Natural killer cell (primary cell): ENCODE results near the gene AK1. TPM values are rescaled to one million over a fixed set of nuclear protein-coding genes. Genes with fewer than 3 reads are reported as not detected.
"Not testable (repeated sequence)": the region's sequence is repeated elsewhere in the genome, so short reads cannot be mapped to it uniquely, and the experiment has no call there.

ENCODE experiments used
- ATAC-seq, 3 donors: fragments of 150-1000 bp in 2 of 3; fragments of 200-7000 bp in 1 of 3; cut with Tn5 transposase; 1 replicate in 1 of 3; 2 replicates in 2 of 3; pipeline ENCODE4 v1.10.0; 2021; ENCODE audit warnings: mild to moderate bottlenecking in 2 of 3, moderate library complexity in 2 of 3
- DNase-seq, 2 donors: peaks; one replicate each; pipeline versions ENCODE4 v3.0.0 to v3.0.0-alpha.2; 2013 to 2021; ENCODE audit warnings: mixed read lengths in 1 of 2
- H3K27ac ChIP-seq: one replicate; pipeline ENCODE4 v1.5.1; 2013; ENCODE audit warnings: mild to moderate bottlenecking, low read length
- H3K27me3 ChIP-seq: one replicate; pipeline ENCODE4 v1.6.1; 2013; ENCODE audit warnings: low read length; ENCODE audit not compliant: control insufficient read depth, insufficient read depth
- H3K36me3 ChIP-seq: one replicate; pipeline ENCODE4 v1.6.1; 2013; ENCODE audit warnings: low read length; ENCODE audit not compliant: control insufficient read depth, insufficient read depth
- H3K4me1 ChIP-seq: one replicate; pipeline ENCODE4 v1.6.1; 2013; ENCODE audit warnings: low read length; ENCODE audit not compliant: control insufficient read depth, insufficient read depth
- H3K4me3 ChIP-seq: one replicate; pipeline ENCODE4 v1.5.1; 2013; ENCODE audit warnings: low read length
- H3K9me3 ChIP-seq: one replicate; pipeline ENCODE4 v1.6.1; 2013; ENCODE audit warnings: low read length; ENCODE audit not compliant: control insufficient read depth, insufficient read depth
- H3K27ac Mint-ChIP-seq, 2 donors: one replicate each; pipeline ENCODE4 v1.8.0; 2022; ENCODE audit warnings: mild to moderate bottlenecking in 2 of 2, mixed read lengths in 2 of 2, moderate library complexity in 1 of 2
- H3K27me3 Mint-ChIP-seq, 2 donors: one replicate each; pipeline ENCODE4 v1.8.0; 2022; ENCODE audit warnings: low read depth in 2 of 2, mixed read lengths in 2 of 2
- H3K36me3 Mint-ChIP-seq: one replicate; pipeline ENCODE4 v1.8.0; 2022; ENCODE audit warnings: mixed read lengths
- H3K4me1 Mint-ChIP-seq, 2 donors: one replicate each; pipeline ENCODE4 v1.8.0; 2022; ENCODE audit warnings: mixed read lengths in 2 of 2
- H3K4me3 Mint-ChIP-seq: one replicate; pipeline ENCODE4 v1.8.0; 2022; ENCODE audit warnings: mild to moderate bottlenecking, moderate library complexity, mixed read lengths
- H3K9me3 Mint-ChIP-seq, 2 donors: one replicate each; pipeline ENCODE4 v1.8.0; 2022; ENCODE audit warnings: mixed read lengths in 2 of 2
- CTCF ChIP-seq: fragments of 200-600 bp; IDR thresholded peaks from one replicate; pipeline ENCODE4 v1.8.0; 2022; ENCODE audit warnings: antibody characterized with exemption
- WGBS: methylation state at CpG from one replicate; pipeline ENCODE4 v1.1.7; 2013; ENCODE audit warnings: missing lambda C conversion rate; ENCODE audit not compliant: insufficient coverage; 5-methylcytosine and 5-hydroxymethylcytosine counted together
- intact Hi-C: fragments of 100-400 bp; cut with micrococcal nuclease; formaldehyde crosslinking; loops from one replicate; pipeline ENCODE4 v1.14.2; 2022
- total RNA-seq, 4 donors: library from RNA; stranded (reverse); fragments of 120-200 nt in 1 of 4; gene quantifications; one replicate each; pipeline versions ENCODE4 v1.2.3 to v1.2.4, GENCODE V29; 2013 to 2022

AK1 gene
- total RNA-seq, 3 donors from 2014 or later (not counting 1 experiment from before 2014, with no cell fraction given) = 47.3 to 76.3 (median 54.2) TPM

GRCh38 chr9:127884427-127884911 is 7.0 kb upstream of the AK1 start:
- WGBS = 44% methylated on average over 11 of the region's 11 CpGs
- DNase-seq (no peak), ATAC-seq (peak in 2 of 3 donors; percentile 38 to 55)
- Histone ChIP-seq H3K4me3 (no peak overlapping the region), H3K4me1 (peaks cover 18% of the 10 kb centered on the region), H3K9me3 (no peaks in the 10 kb centered on the region), H3K27ac (peak overlapping the region; percentile 16), H3K27me3 (no peaks in the 10 kb centered on the region), H3K36me3 (peaks cover 38% of the 10 kb centered on the region)
- Mint-ChIP-seq H3K27ac (peak overlapping the region; percentile 75 to 80), H3K4me1 (peaks cover 12 to 32% of the 10 kb centered on the region in 2 donors), H3K36me3 (no peaks in the 10 kb centered on the region), H3K9me3 (no peaks in the 10 kb centered on the region), H3K27me3 (no peaks in the 10 kb centered on the region), H3K4me3 (no peak overlapping the region)
- intact Hi-C loops = no loop called here
- TF ChIP-seq CTCF = no peak

- Mint-ChIP-seq H3K9me3 (no peaks in the 10 kb centered on the region), H3K27ac (peak overlapping the region; percentile 75 to 80), H3K27me3 (no peaks in the 10 kb centered on the region), H3K36me3 (no peaks in the 10 kb centered on the region), H3K4me3 (no peak overlapping the region), H3K4me1 (peaks cover 12 to 32% of the 10 kb centered on the region in 2 donors)
- no peak for TF ChIP-seq CTCF
- Histone ChIP-seq H3K27ac (peak overlapping the region; percentile 16), H3K4me3 (no peak overlapping the region), H3K36me3 (peaks cover 38% of the 10 kb centered on the region), H3K4me1 (peaks cover 18% of the 10 kb centered on the region), H3K27me3 (no peaks in the 10 kb centered on the region), H3K9me3 (no peaks in the 10 kb centered on the region)
- no peak for DNase-seq
- ATAC-seq = no peak
- WGBS = 92% methylated on average over 7 of the region's 7 CpGs
- intact Hi-C loops = no loop called here
Observed at GRCh38 chr9:127883959-127884358, 6.5 kb upstream of the AK1 start.

- DNase-seq, intact Hi-C loops: not testable (repeated sequence)
- H3K27ac Mint-ChIP-seq = peak overlapping the region in 1 of 2 donors; percentile 51
Observed at GRCh38 chr9:127881715-127882114, 4.2 kb upstream of the AK1 start.

GRCh38 chr9:127880143-127880542 is 2.7 kb upstream of the AK1 start:
- Mint-ChIP-seq H3K27me3 (no peaks in the 10 kb centered on the region), H3K36me3 (no peaks in the 10 kb centered on the region), H3K9me3 (no peaks in the 10 kb centered on the region), H3K4me1 (peaks cover 20 to 34% of the 10 kb centered on the region in 2 donors), H3K27ac (no peak overlapping the region), H3K4me3 (no peak overlapping the region)
- Histone ChIP-seq H3K4me1 (peaks cover 23% of the 10 kb centered on the region), H3K27ac (no peak overlapping the region), H3K9me3 (no peaks in the 10 kb centered on the region), H3K27me3 (no peaks in the 10 kb centered on the region), H3K36me3 (peaks cover 7% of the 10 kb centered on the region), H3K4me3 (no peak overlapping the region)
- intact Hi-C loops = no loop called here
- DNase-seq (no peak), ATAC-seq (no peak)
- no peak for TF ChIP-seq CTCF
- 73% methylated on average over 6 of the region's 8 CpGs for WGBS

More at GRCh38 chr9:127881715-127882114, 4.2 kb upstream of the AK1 start:
- H3K27ac ChIP-seq, H3K27me3 ChIP-seq, H3K9me3 Mint-ChIP-seq, H3K36me3 Mint-ChIP-seq, H3K4me3 Mint-ChIP-seq, H3K27me3 Mint-ChIP-seq, ATAC-seq, H3K4me3 ChIP-seq, H3K9me3 ChIP-seq: not testable (repeated sequence)
- Histone ChIP-seq H3K4me1 (peaks cover 25% of the 10 kb centered on the region), H3K36me3 (peaks cover 22% of the 10 kb centered on the region)
- 77% methylated on average over 3 of the region's 3 CpGs for WGBS
- H3K4me1 Mint-ChIP-seq = peaks cover 20 to 34% of the 10 kb centered on the region in 2 donors
